OCI-LY1 (cell line): Measurements from ENCODE around the gene HEATR1.

Experiments used
- CTCF ChIP-seq: fragments of 200-600 bp; sonication (generic), shearing (Covaris generic); IDR thresholded peaks from 2 replicates; pipeline ENCODE4 v1.5.1; 2017; ENCODE audit warnings: mild to moderate bottlenecking, antibody characterized with exemption, low read length, moderate library complexity, mixed read lengths
- EZH2 ChIP-seq: fragments of 200-600 bp; sonication (generic), shearing (Covaris generic); IDR thresholded peaks from 2 replicates; pipeline ENCODE4 v1.8.0; 2017; ENCODE audit warnings: borderline replicate concordance, mixed run types, mild to moderate bottlenecking, antibody characterized with exemption, low read length, moderate library complexity, mixed read lengths

DNA sequence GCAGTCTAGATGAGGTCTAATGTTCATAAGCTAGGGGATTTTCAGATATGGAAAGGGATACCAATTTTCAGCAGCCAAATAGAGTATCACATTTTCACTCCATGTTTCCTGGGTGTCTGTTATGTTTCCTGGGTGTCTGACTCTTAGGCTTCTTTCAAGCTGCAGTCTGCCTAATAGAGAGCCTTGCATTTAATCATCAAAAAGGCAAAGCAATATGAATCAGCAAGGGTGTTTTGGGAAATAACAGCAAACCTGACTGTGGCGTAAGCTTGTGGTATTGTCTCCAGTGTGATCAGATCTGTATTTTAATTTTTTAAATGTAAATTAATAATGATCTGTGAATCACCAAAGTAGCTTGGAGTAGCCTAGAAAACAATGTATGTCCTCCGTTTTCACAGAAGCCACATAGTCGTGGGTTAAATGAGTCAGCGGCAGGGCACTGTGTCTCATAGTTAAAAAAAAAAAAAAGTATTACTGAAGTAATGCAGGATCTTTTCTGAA, 70.1 kb downstream of the HEATR1 start:
- TF ChIP-seq CTCF (no peak), EZH2 (no peak)
